MM.1S (cell line): ENCODE data around the gene RAB44.

Source experiments
- EZH2phosphoT487 ChIP-seq: fragments of 300-600 bp; sonication (generic); IDR thresholded peaks from 2 replicates; pipeline ENCODE4 v1.6.1; 2018; ENCODE audit warnings: antibody characterized with exemption, low read length
- TF ChIP-seq, protein P1 (sequence below): fragments of 300-600 bp; sonication (generic); IDR thresholded peaks from 2 replicates; pipeline ENCODE4 v1.5.1; 2016; ENCODE audit warnings: antibody characterized with exemption, low read length, mixed read lengths

- TF ChIP-seq, protein P1, sequence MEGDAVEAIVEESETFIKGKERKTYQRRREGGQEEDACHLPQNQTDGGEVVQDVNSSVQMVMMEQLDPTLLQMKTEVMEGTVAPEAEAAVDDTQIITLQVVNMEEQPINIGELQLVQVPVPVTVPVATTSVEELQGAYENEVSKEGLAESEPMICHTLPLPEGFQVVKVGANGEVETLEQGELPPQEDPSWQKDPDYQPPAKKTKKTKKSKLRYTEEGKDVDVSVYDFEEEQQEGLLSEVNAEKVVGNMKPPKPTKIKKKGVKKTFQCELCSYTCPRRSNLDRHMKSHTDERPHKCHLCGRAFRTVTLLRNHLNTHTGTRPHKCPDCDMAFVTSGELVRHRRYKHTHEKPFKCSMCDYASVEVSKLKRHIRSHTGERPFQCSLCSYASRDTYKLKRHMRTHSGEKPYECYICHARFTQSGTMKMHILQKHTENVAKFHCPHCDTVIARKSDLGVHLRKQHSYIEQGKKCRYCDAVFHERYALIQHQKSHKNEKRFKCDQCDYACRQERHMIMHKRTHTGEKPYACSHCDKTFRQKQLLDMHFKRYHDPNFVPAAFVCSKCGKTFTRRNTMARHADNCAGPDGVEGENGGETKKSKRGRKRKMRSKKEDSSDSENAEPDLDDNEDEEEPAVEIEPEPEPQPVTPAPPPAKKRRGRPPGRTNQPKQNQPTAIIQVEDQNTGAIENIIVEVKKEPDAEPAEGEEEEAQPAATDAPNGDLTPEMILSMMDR: no peak
- TF ChIP-seq EZH2phosphoT487: no peak
Measured at GRCh38 chr6:36751091-36751490, 53.5 kb downstream of the RAB44 start.
